HG03097 (cell line): ENCODE results near the gene SSR1.
"Not testable (repeated sequence)": the region's sequence is repeated elsewhere in the genome, so short reads cannot be mapped to it uniquely, and the experiment has no call there.

Experiments used
- ATAC-seq: cut with Tn5 transposase; IDR thresholded peaks from one replicate; pipeline ENCODE4 v1.9.1; 2021; ENCODE audit not compliant: unreplicated experiment, low FRiP score

SSR1 gene

DNA sequence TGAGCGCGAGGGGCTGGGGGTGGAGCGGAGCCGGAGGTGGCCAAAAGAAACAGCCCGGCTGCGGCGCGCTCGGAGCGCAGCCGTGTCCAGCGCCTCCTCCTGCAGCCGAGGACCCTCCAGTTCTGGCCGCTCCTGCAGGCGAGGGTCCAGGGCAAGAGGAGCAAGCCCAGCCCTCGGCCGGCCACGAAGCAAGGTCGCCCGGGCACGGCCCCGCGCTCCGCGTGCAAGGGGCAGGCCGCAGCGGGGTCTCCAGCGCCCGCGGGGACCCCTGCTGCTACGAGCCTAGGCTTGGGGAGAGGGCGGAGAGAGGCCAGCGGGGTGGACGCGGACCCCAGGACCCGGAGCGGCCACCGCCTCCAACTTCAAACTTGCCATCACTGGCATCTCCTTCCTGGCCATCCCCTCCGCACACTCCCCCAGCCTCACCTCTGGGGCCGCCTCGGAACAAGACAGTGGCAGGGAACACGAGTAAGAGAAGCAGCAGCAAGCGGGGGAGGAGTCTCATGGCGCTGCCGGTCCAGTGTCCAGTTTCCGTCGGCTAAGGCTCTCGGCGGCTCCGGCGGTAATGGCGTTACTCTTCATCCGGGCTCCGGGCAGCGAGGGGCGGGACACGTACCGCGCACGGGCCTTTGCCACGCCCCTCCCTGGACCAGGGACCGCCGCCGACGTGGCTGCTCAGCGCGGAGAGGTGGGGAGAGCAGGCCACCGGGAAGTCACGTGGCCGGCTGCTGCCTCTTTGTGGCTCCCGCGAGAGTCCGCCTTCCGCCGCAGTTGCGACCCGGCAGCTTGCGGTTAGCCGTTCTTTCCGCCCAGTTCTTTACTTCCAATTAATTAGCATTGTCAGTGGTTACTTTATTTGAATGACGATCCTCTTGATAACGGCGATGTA lies at the start of gene SSR1:
TSS of gene SSR1 (minus strand) at position 584 of the 889 bp plus-strand sequence. CDS start at position 505, 79 bp downstream.
- ATAC-seq, result peak; percentile 97

GRCh38 chr6:7351916-7352315 lies 38.9 kb upstream of the SSR1 start:
- ATAC-seq, result not testable (repeated sequence)

DNA sequence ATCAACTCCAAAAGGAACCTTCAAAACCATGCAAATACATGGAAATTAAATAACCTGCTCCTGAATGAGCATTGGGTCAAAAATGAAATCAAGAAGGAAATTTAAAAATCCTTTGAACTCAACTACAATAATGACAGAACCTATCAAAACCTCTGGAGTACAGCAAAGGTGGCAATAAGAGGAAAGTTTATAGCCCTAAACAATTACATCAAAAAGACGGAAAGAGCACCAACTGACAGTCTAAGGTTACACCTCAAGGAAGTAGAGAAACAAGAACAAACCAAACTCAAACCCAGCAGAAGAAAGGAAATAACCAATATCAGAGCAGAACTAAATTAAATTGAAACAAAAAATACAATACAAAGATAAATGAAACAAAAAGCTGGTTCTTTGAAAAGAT lies 37.6 kb upstream of the SSR1 start:
- ATAC-seq, result not testable (repeated sequence)

DNA sequence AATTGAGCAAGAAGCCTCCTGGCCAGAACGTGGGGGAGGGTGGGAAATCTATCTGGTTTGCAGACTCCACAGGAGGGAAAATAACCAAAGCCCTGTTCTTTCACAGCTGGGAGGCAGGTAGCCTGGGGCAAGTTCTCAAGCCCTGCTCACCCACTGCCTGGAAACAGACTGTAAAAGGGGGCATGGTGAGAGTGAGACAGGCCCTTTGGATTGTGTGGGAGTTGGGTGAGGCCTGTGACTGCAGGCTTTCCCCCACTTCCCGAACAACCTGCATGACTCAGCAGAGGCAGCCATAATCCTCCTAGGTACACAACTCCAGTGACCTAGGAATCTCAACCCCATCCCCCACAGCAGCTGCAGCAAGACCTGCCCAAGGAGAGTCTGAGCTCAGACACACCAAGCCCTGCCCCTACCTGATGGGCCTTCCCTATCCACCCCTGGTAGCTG lies 34.6 kb upstream of the SSR1 start:
- not testable (repeated sequence) for ATAC-seq

GRCh38 chr6:7344773-7345450 lies 31.9 kb upstream of the SSR1 start:
- not testable (repeated sequence) for ATAC-seq

GRCh38 chr6:7343546-7344475 lies 30.8 kb upstream of the SSR1 start:
- ATAC-seq, result no peak

GRCh38 chr6:7341989-7342742 lies 29.2 kb upstream of the SSR1 start:
- ATAC-seq, result peak; percentile 73

DNA sequence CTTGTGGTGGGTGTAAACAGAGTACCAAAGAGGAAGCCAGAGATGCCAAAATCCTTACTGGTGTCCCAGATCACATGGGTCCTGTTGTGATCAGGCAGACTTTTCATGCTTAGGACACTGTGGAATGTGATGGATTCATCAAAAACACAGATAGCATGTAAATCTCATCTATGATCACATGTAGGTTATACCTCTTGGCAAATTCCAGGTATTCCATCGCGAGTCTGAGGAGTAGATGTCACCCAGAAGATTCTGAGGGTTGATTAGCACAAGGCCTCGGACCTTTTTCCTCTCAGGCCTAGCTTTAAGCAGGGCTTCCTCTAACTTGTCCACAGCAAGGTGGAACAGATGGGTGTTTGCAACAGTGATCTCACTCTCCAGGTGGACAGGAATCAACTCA lies 28.3 kb upstream of the SSR1 start:
- no peak for ATAC-seq

DNA sequence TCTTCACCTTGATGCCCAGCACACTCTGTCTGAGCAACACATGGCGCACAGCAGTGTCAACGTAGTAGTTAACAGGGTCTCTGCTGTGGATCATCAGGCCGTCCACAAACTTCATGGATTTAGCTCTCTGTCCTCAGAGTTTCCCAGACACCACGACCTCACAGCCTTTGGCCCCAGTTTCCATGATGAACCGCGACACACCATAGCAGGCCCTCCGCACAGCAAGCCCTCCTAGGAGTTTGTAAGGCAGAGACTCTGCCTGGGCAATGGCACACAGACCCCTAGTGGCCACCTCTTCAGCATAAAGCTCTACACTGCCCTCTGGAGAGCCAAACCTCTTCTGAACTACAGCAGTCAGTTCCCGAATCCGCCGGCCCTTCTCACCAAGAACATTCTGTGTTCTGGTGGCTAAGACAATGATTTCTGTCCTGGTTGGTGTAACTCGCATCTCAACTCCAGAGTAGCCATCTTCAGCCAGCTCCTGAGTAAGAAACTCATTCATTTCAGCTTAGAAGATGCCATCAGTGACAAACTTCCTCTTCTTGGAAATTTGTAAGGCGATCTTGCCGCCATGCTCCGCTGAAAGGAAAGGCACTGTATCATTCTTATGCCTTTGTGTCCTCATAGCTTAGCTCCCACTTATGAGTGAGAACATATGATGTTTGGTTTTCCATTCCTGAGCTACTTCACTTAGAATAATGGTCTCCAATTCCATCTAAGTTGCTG lies 26.2 kb upstream of the SSR1 start:
- ATAC-seq, result not testable (repeated sequence)

- no peak for ATAC-seq
These were observed 25.0 kb upstream of the SSR1 start for GRCh38 chr6:7338031-7338430.

- no peak for ATAC-seq
These were observed 22.5 kb upstream of the SSR1 start for GRCh38 chr6:7335519-7335918.

DNA sequence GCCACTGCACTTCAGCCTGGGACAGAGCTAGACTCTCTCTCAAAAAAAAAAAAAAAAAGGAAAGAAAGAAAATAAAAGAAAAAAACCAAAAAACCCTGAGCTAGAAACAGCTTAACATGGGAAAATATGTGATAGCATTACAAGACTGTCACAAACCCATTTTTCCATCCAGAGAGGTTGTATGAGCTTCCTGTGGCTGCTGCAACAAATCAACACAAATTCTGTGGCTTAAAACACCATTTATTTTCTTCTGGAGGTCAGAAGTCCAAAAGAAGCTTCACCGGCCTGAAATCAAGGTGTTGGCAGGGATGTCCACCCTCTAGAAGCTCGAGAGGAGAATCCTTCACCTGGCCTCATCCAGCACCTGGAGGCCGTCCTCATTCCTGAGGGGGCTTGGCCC lies 21.7 kb upstream of the SSR1 start:
- ATAC-seq, result no peak

DNA sequence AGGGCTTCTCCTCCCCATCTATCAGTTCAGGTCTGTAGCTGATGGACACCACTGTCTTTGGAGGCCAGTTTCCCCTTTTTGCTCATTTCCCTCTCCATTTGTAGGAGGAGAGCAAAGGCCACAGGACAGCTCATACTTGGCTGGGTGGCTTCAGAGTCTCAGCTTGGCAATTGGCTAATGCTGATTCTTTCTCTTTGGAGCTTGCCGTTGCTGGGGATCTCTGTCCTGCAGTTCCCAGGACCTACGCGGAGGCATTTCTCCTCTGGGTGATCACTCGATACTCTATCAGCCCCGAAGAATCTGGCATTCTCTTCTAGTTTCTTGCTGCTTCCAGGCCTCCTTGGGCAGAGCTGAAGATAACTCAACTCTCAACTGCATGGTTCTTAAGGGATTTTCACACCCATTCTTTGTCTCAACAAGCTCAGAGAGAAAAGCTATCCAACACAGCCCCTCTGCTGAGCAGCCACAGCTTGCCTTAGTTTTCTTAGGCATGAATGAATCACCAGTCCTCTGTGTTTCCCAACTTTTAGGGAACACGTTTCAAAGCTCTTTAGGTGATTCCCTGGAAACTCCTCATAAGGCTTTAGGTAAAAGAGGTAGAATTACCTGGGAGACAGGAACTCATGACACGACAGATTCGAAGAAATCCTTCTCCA lies 19.2 kb upstream of the SSR1 start:
- no peak for ATAC-seq

DNA sequence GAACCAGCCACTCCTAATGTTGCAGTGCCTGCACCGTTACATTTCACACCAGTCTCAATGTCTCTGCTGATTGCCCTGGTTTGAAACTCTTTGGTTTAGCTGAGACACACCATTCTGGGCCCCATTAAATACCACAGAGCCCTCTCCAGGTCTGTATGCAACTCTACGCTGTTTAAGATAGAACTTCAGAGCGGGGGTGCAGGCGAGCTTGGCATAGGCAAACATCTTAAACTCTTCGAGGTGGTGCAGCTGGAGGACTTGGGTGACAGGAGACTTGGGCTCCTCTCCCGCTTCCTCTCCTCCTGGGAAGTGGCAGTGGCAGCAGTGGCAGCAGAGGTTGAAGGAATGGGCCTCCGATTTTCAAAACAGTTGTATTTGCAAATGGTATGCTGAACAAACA lies 18.5 kb upstream of the SSR1 start:
- ATAC-seq, result no peak

DNA sequence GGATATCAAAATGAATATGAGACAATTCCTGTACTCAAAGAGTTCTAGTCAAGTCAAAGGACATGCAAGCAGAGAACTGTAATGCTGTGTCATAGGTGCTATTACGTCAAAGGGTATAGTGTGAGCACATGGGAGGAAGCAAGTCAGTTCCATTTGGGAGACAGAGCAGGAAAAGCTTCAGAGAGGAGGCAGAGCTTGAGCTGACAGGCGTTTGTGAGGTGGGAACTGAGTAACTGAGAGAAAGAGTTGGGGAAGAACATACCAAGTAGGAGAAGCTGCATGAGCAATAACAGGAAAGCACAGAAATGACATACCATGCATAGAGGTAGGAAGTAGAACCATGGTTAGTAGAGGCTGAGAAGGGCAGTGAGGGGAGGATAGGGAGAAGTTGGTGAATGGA lies 15.2 kb upstream of the SSR1 start:
- ATAC-seq, result no peak

DNA sequence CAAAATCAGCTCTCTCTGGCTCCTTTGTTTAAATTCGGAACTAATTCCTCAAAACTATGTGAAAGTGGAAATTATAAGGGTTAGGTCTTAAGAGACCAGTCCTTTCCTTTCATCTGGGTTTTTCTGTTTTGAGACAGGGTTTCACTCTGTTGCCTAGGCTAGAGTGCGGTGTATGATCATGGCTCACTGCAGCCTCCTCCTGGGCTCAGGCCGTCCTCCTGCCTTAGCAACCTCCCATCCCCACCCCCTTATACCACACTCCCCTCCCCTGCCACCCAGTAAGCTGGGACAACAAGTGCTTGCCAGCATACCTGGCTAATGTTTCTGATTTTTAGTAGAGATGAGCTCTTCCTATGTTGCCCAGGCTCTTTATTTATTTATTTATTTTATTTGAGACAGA lies 12.8 kb upstream of the SSR1 start:
- no peak for ATAC-seq

- peak; percentile 61 for ATAC-seq
These were observed 11.5 kb upstream of the SSR1 start for GRCh38 chr6:7324520-7324919.

DNA sequence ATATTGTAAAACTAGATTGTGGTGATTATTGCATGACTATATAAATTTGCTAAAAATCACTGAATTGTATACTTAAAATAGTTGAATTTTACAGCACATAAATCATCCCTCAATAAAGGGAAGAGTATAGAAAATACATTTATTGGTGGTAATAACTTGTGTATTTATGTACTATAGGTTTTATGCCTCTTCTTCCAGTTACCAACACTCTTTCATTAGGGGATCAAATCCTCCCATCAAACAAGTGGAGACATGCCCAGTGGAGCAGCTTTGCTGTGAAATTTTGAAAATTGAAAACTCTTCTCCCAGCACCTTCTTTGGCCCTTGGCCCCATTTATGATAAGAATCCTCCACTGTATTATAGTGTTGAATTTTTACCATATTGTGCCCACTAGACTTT lies 10.1 kb upstream of the SSR1 start:
- ATAC-seq, result no peak

DNA sequence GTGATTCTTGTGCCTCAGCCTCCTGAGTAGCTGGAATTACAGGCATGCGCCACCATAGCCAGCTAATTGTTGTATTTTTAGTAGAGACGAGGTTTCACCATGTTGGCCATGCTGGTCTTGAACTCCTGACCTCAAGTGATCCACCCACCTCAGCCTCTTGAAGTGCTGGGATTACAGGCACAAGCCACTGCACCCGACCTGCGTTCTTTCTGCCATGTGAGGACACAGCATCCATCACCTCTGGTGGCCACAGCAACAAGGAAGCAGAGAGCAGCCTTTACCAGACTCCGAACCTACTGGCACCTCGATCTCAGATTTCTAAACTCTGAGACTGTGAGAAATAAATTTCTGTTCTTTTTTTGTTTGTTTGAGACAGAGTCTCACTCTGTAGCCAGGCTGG lies 8.9 kb upstream of the SSR1 start:
- ATAC-seq, result not testable (repeated sequence)
